T-helper 17 cell (primary cell): Measurements from ENCODE around the gene C4B. TPM values are rescaled to one million over a fixed set of nuclear protein-coding genes. Genes with fewer than 3 reads are reported as not detected.
"Not testable (repeated sequence)": the region's sequence is repeated elsewhere in the genome, so short reads cannot be mapped to it uniquely, and the experiment has no call there.

Source experiments
- ATAC-seq: fragments of 150-1000 bp; cut with Tn5 transposase; 2 replicates; pipeline ENCODE4 v1.10.0; 2021; ENCODE audit warnings: mild to moderate bottlenecking, moderate library complexity
- DNase-seq, 3 donors: peaks; one replicate each; pipeline versions ENCODE4 v3.0.0 to v3.0.0-alpha.2; 2020 to 2021
- H3K9me3 ChIP-seq: one replicate; pipeline ENCODE4 v1.7.0; 2013; ENCODE audit warnings: low read length, mild to moderate bottlenecking; ENCODE audit not compliant: control insufficient read depth, poor library complexity, severe bottlenecking
- H3K27ac Mint-ChIP-seq: one replicate; pipeline ENCODE4 v1.8.0; 2022; ENCODE audit warnings: mild to moderate bottlenecking, moderate library complexity, mixed read lengths
- H3K27me3 Mint-ChIP-seq: one replicate; pipeline ENCODE4 v1.8.0; 2022; ENCODE audit warnings: mixed read lengths
- H3K36me3 Mint-ChIP-seq: one replicate; pipeline ENCODE4 v1.8.0; 2022; ENCODE audit warnings: low read depth, mixed read lengths
- H3K4me1 Mint-ChIP-seq: one replicate; pipeline ENCODE4 v1.8.0; 2022; ENCODE audit warnings: mild to moderate bottlenecking, mixed read lengths
- H3K4me3 Mint-ChIP-seq: one replicate; pipeline ENCODE4 v1.8.0; 2022; ENCODE audit warnings: mild to moderate bottlenecking, moderate library complexity, mixed read lengths
- total RNA-seq, 4 donors: library from RNA in 2 of 4; stranded (reverse) in 2 of 4; gene quantifications; one replicate each; pipeline ENCODE4 v1.2.3 and lab custom pipeline; 2022 to 2026

The C4B gene
- total RNA-seq, 2 donors from 2014 or later = 2.2 to 3.7 TPM

- DNase-seq, H3K9me3 ChIP-seq, H3K36me3 Mint-ChIP-seq, H3K27me3 Mint-ChIP-seq, H3K4me1 Mint-ChIP-seq, H3K4me3 Mint-ChIP-seq, ATAC-seq, H3K27ac Mint-ChIP-seq: not testable (repeated sequence)
These were observed 15.0 kb downstream of the C4B start for GRCh38 chr6:32029553-32029952.

- ATAC-seq, DNase-seq, H3K36me3 Mint-ChIP-seq, H3K9me3 ChIP-seq, H3K27me3 Mint-ChIP-seq, H3K4me3 Mint-ChIP-seq, H3K4me1 Mint-ChIP-seq, H3K27ac Mint-ChIP-seq: not testable (repeated sequence)
These were observed 20.9 kb downstream of the C4B start for GRCh38 chr6:32035283-32036013.

- not testable (repeated sequence) for H3K4me3 Mint-ChIP-seq, DNase-seq, H3K27me3 Mint-ChIP-seq, H3K36me3 Mint-ChIP-seq, ATAC-seq, H3K9me3 ChIP-seq, H3K4me1 Mint-ChIP-seq, H3K27ac Mint-ChIP-seq
These were observed 22.5 kb downstream of the C4B start for GRCh38 chr6:32037136-32037535.

GRCh38 chr6:32037598-32038524 lies 23.3 kb downstream of the C4B start, which contains the start of gene CYP21A2:
CYP21A2 (plus strand) TSS chr6:32038415; CDS start chr6:32038423, 8 bp downstream.
- not testable (repeated sequence) for H3K4me3 Mint-ChIP-seq, H3K27me3 Mint-ChIP-seq, H3K36me3 Mint-ChIP-seq, H3K9me3 ChIP-seq, H3K27ac Mint-ChIP-seq, H3K4me1 Mint-ChIP-seq, DNase-seq
- ATAC-seq = peak; percentile 84

- not testable (repeated sequence) for ATAC-seq, H3K27me3 Mint-ChIP-seq, H3K9me3 ChIP-seq, H3K27ac Mint-ChIP-seq, H3K4me3 Mint-ChIP-seq, H3K4me1 Mint-ChIP-seq, H3K36me3 Mint-ChIP-seq
- DNase-seq = peak in 1 of 3 donors; percentile 9
These were observed 24.3 kb downstream of the C4B start for GRCh38 chr6:32038878-32039277.

DNA sequence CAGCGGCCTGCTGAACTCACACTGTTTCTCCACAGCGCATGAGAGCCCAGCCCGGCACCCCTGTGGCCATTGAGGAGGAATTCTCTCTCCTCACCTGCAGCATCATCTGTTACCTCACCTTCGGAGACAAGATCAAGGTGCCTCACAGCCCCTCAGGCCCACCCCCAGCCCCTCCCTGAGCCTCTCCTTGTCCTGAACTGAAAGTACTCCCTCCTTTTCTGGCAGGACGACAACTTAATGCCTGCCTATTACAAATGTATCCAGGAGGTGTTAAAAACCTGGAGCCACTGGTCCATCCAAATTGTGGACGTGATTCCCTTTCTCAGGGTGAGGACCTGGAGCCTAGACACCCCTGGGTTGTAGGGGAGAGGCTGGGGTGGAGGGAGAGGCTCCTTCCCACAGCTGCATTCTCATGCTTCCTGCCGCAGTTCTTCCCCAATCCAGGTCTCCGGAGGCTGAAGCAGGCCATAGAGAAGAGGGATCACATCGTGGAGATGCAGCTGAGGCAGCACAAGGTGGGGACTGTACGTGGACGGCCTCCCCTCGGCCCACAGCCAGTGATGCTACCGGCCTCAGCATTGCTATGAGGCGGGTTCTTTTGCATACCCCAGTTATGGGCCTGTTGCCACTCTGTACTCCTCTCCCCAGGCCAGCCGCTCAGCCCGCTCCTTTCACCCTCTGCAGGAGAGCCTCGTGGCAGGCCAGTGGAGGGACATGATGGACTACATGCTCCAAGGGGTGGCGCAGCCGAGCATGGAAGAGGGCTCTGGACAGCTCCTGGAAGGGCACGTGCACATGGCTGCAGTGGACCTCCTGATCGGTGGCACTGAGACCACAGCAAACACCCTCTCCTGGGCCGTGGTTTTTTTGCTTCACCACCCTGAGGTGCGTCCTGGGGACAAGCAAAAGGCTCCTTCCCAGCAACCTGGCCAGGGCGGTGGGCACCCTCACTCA lies 25.0 kb downstream of the C4B start:
- H3K27me3 Mint-ChIP-seq, H3K36me3 Mint-ChIP-seq, ATAC-seq, H3K9me3 ChIP-seq, H3K4me3 Mint-ChIP-seq, H3K27ac Mint-ChIP-seq, H3K4me1 Mint-ChIP-seq: not testable (repeated sequence)
- peak in 1 of 3 donors; percentile 4 for DNase-seq

DNA sequence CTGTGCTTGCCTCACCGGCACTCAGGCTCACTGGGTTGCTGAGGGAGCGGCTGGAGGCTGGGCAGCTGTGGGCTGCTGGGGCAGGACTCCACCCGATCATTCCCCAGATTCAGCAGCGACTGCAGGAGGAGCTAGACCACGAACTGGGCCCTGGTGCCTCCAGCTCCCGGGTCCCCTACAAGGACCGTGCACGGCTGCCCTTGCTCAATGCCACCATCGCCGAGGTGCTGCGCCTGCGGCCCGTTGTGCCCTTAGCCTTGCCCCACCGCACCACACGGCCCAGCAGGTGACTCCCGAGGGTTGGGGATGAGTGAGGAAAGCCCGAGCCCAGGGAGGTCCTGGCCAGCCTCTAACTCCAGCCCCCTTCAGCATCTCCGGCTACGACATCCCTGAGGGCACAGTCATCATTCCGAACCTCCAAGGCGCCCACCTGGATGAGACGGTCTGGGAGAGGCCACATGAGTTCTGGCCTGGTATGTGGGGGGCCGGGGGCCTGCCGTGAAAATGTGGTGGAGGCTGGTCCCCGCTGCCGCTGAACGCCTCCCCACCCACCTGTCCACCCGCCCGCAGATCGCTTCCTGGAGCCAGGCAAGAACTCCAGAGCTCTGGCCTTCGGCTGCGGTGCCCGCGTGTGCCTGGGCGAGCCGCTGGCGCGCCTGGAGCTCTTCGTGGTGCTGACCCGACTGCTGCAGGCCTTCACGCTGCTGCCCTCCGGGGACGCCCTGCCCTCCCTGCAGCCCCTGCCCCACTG lies 25.9 kb downstream of the C4B start:
- not testable (repeated sequence) for H3K4me1 Mint-ChIP-seq, H3K27ac Mint-ChIP-seq, DNase-seq, H3K4me3 Mint-ChIP-seq, ATAC-seq, H3K36me3 Mint-ChIP-seq, H3K9me3 ChIP-seq, H3K27me3 Mint-ChIP-seq

DNA sequence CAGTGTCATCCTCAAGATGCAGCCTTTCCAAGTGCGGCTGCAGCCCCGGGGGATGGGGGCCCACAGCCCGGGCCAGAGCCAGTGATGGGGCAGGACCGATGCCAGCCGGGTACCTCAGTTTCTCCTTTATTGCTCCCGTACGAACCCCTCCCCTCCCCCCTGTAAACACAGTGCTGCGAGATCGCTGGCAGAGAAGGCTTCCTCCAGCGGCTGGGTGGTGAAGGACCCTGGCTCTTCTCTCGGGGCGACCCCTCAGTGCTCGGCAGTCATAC lies 26.4 kb downstream of the C4B start:
- H3K4me1 Mint-ChIP-seq, H3K4me3 Mint-ChIP-seq, H3K27ac Mint-ChIP-seq, H3K36me3 Mint-ChIP-seq, H3K27me3 Mint-ChIP-seq, H3K9me3 ChIP-seq, DNase-seq, ATAC-seq: not testable (repeated sequence)

- H3K27me3 Mint-ChIP-seq, H3K9me3 ChIP-seq, H3K4me1 Mint-ChIP-seq, H3K36me3 Mint-ChIP-seq, ATAC-seq, DNase-seq, H3K27ac Mint-ChIP-seq, H3K4me3 Mint-ChIP-seq: not testable (repeated sequence)
These were observed 26.8 kb downstream of the C4B start for GRCh38 chr6:32041385-32041784.

DNA sequence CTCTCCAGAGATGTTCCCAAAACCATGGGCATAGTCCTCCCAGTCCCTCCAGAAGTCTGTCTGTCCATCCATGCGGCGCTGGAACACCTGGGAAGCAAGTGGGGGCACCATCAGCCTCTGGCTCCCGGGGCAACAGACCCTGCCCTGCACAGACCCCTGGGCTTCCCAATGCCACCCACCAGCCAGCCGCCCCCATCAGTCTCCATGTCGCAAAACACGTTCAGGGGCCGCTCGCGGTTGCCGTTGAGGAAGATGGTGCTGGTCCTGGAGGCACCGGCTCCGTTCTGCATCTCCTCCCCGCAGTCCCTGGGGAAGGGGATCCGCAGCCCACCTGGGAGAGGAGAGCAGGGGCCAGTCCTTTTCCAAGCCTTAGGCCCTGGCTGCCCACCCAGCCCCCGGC lies 27.7 kb downstream of the C4B start:
- not testable (repeated sequence) for H3K4me3 Mint-ChIP-seq, H3K36me3 Mint-ChIP-seq, DNase-seq, H3K9me3 ChIP-seq, H3K27ac Mint-ChIP-seq, H3K27me3 Mint-ChIP-seq, H3K4me1 Mint-ChIP-seq, ATAC-seq

GRCh38 chr6:32043589-32044380 lies 29.2 kb downstream of the C4B start:
- not testable (repeated sequence) for H3K4me1 Mint-ChIP-seq, H3K36me3 Mint-ChIP-seq, H3K27me3 Mint-ChIP-seq, H3K27ac Mint-ChIP-seq, DNase-seq, ATAC-seq, H3K4me3 Mint-ChIP-seq, H3K9me3 ChIP-seq

GRCh38 chr6:32044916-32045315 lies 30.3 kb downstream of the C4B start:
- not testable (repeated sequence) for H3K27me3 Mint-ChIP-seq, ATAC-seq, H3K27ac Mint-ChIP-seq, H3K9me3 ChIP-seq, H3K36me3 Mint-ChIP-seq, H3K4me3 Mint-ChIP-seq, DNase-seq, H3K4me1 Mint-ChIP-seq
